GM19023 (cell line): ENCODE measurements around the gene DLG2.
A peak's percentile ranks its signal among the peaks of the same experiment; 100 is the strongest.

ENCODE experiments used
- ATAC-seq: cut with Tn5 transposase; IDR thresholded peaks from one replicate; pipeline ENCODE4 v1.9.1; 2021; ENCODE audit warnings: mild to moderate bottlenecking, moderate library complexity; ENCODE audit not compliant: unreplicated experiment

The DLG2 gene

GRCh38 chr11:84594602-84595001, 1032.5 kb downstream of the DLG2 start:
- no peak for ATAC-seq

GRCh38 chr11:84590106-84590505, 1037.0 kb downstream of the DLG2 start:
- no peak for ATAC-seq

GRCh38 chr11:84588131-84588829, 1038.9 kb downstream of the DLG2 start:
- no peak for ATAC-seq

GRCh38 chr11:84583106-84583505, 1044.0 kb downstream of the DLG2 start:
- no peak for ATAC-seq

GRCh38 chr11:84581083-84581482, 1046.1 kb downstream of the DLG2 start:
- ATAC-seq: no peak

- no peak for ATAC-seq
Measured at GRCh38 chr11:84580428-84580827, 1046.7 kb downstream of the DLG2 start.

- ATAC-seq: no peak
Measured at GRCh38 chr11:84573868-84574267, 1053.3 kb downstream of the DLG2 start.

GRCh38 chr11:84566671-84567070, 1060.5 kb downstream of the DLG2 start:
- ATAC-seq: no peak

GRCh38 chr11:84564867-84565184, 1062.3 kb downstream of the DLG2 start:
- no peak for ATAC-seq

GRCh38 chr11:84564180-84564866, 1062.8 kb downstream of the DLG2 start:
- ATAC-seq: peak; percentile 83

- no peak for ATAC-seq
Measured at GRCh38 chr11:84563356-84563755, 1063.8 kb downstream of the DLG2 start.

GRCh38 chr11:84560206-84560605, 1066.9 kb downstream of the DLG2 start:
- no peak for ATAC-seq

GRCh38 chr11:84558085-84558905, 1068.8 kb downstream of the DLG2 start:
- peak; percentile 91 for ATAC-seq

- ATAC-seq: no peak
Measured at GRCh38 chr11:84552791-84553190, 1074.4 kb downstream of the DLG2 start.

GRCh38 chr11:84549217-84549616, 1077.9 kb downstream of the DLG2 start:
- ATAC-seq: peak; percentile 96

- no peak for ATAC-seq
Measured at GRCh38 chr11:84544566-84544965, 1082.6 kb downstream of the DLG2 start.

GRCh38 chr11:84543367-84544159, 1083.6 kb downstream of the DLG2 start:
- no peak for ATAC-seq

- no peak for ATAC-seq
Measured at GRCh38 chr11:84541731-84542340, 1085.3 kb downstream of the DLG2 start.

- ATAC-seq: no peak
Measured at GRCh38 chr11:84536456-84536855, 1090.7 kb downstream of the DLG2 start.

GRCh38 chr11:84532364-84532763, 1094.8 kb downstream of the DLG2 start:
- ATAC-seq: no peak

- no peak for ATAC-seq
Measured at GRCh38 chr11:84526250-84526649, 1100.9 kb downstream of the DLG2 start.
